ENCODE results near the gene CD96.

The CD96 gene

GRCh38 chr3:111566844-111567243, 24.8 kb downstream of the CD96 start:
- DNase-seq: no peak

- DNase-seq: no peak
Measured at GRCh38 chr3:111568355-111568754, 26.4 kb downstream of the CD96 start.

GRCh38 chr3:111568911-111569310, 26.9 kb downstream of the CD96 start:
- no peak for DNase-seq

GRCh38 chr3:111570404-111571030, 28.5 kb downstream of the CD96 start:
- DNase-seq: no peak

- no peak for DNase-seq
Measured at GRCh38 chr3:111571282-111571681, 29.3 kb downstream of the CD96 start.

- no peak for DNase-seq
Measured at GRCh38 chr3:111571907-111572460, 30.0 kb downstream of the CD96 start.

GRCh38 chr3:111577113-111577512, 35.1 kb downstream of the CD96 start:
- no peak for DNase-seq

- DNase-seq: no peak
Measured at GRCh38 chr3:111577798-111578685, 36.0 kb downstream of the CD96 start.

GRCh38 chr3:111578867-111579266, 36.9 kb downstream of the CD96 start:
- DNase-seq: no peak

GRCh38 chr3:111579495-111579894, 37.5 kb downstream of the CD96 start:
- DNase-seq: no peak

- DNase-seq: no peak
Measured at GRCh38 chr3:111581403-111582119, 39.6 kb downstream of the CD96 start.

- no peak for DNase-seq
Measured at GRCh38 chr3:111582120-111582474, 40.1 kb downstream of the CD96 start.

GRCh38 chr3:111584744-111585143, 42.7 kb downstream of the CD96 start:
- DNase-seq: no peak

GRCh38 chr3:111585217-111585616, 43.2 kb downstream of the CD96 start:
- no peak for DNase-seq

- DNase-seq: no peak
Measured at GRCh38 chr3:111588527-111588926, 46.5 kb downstream of the CD96 start.

- DNase-seq: no peak
Measured at GRCh38 chr3:111589303-111590142, 47.5 kb downstream of the CD96 start.

GRCh38 chr3:111590143-111590491, 48.1 kb downstream of the CD96 start:
- DNase-seq: no peak

- DNase-seq: no peak
Measured at GRCh38 chr3:111591555-111591954, 49.6 kb downstream of the CD96 start.

- no peak for DNase-seq
Measured at GRCh38 chr3:111592143-111592542, 50.1 kb downstream of the CD96 start.

- DNase-seq: no peak
Measured at GRCh38 chr3:111592936-111593335, 50.9 kb downstream of the CD96 start.

- no peak for DNase-seq
Measured at GRCh38 chr3:111593666-111594065, 51.7 kb downstream of the CD96 start.

- no peak for DNase-seq
Measured at GRCh38 chr3:111594205-111594604, 52.2 kb downstream of the CD96 start.

- no peak for DNase-seq
Measured at GRCh38 chr3:111594781-111595180, 52.8 kb downstream of the CD96 start.
